ENCODE measurements around the gene NEU3. TPM values are rescaled to one million over a fixed set of nuclear protein-coding genes. Genes with fewer than 3 reads are reported as not detected.

NEU3 gene
- total and polyA plus RNA-seq, 3 donors from 2014 or later = 25.8 to 41.5 (median 29.3) TPM

- Histone ChIP-seq H3K4me1 (no peaks in the 10 kb centered on the region), H3K27me3 (no peaks in the 10 kb centered on the region), H3K27ac (no peak overlapping the region), H3K4me3 (no peak overlapping the region), H3K36me3 (ENCODE audit: low read depth, missing control alignments) (no peaks in the 10 kb centered on the region), H3K9me3 (no peaks in the 10 kb centered on the region)
- TF ChIP-seq POLR2A (IDR thresholded peaks at IDR 0.05) (no peak), CTCF (IDR thresholded peaks at IDR 0.05) (no peak)
- no peak for DNase-seq
- intact Hi-C loops (cut with DNase I; ENCODE audit: low total_unique reads) = no loop called here
Measured at GRCh38 chr11:75059299-75059698, 70.6 kb downstream of the NEU3 start.

- TF ChIP-seq POLR2A (IDR thresholded peaks at IDR 0.05) (no peak), CTCF (IDR thresholded peaks at IDR 0.05) (no peak)
- Histone ChIP-seq H3K4me3 (no peak overlapping the region), H3K27me3 (no peaks in the 10 kb centered on the region), H3K36me3 (ENCODE audit: low read depth, missing control alignments) (no peaks in the 10 kb centered on the region), H3K27ac (no peak overlapping the region), H3K4me1 (no peaks in the 10 kb centered on the region), H3K9me3 (no peaks in the 10 kb centered on the region)
- 64 to 68% methylated on average over 3 of the region's 3 CpGs for WGBS, 2 donors
- no peak for DNase-seq
- intact Hi-C loops (cut with DNase I; ENCODE audit: low total_unique reads) = no loop called here
Measured at GRCh38 chr11:75063741-75064314, 75.1 kb downstream of the NEU3 start.

DNA sequence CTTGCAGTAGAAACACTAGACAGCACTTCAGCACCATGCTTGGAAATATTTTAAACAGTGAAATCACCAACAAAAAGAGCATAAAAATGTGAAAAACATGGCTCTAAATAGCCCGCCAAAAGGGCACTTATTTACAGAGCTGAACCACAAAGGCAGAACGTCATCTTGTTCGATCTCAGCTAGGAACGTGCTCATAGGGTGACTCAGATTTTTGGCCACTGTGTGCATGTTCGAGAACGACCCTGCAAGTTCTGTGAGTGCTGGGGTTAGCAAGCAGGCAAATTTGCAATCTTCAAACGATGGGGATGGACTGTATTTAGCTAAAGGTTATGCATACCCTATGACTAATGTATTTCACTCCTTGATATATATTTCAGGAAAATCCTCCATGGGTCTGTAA is 77.3 kb downstream of the NEU3 start:
- no peaks in the 10 kb centered on the region for H3K27me3 ChIP-seq
- TF ChIP-seq CTCF (IDR thresholded peaks at IDR 0.05) = no peak
- TF ChIP-seq POLR2A (IDR thresholded peaks at IDR 0.05) = no peak
- no peak overlapping the region for H3K4me3 ChIP-seq
- intact Hi-C loops (cut with DNase I; ENCODE audit: low total_unique reads) = no loop called here
- no peaks in the 10 kb centered on the region for H3K36me3 ChIP-seq (ENCODE audit: low read depth, missing control alignments)
- 81 to 84% methylated on average over 7 of the region's 7 CpGs for WGBS, 2 donors
- DNase-seq = no peak
- H3K9me3 ChIP-seq = no peaks in the 10 kb centered on the region
- H3K4me1 ChIP-seq = no peaks in the 10 kb centered on the region
- no peak overlapping the region for H3K27ac ChIP-seq

Small RNA genes within 50 kb of the gene (small RNA-seq; reads per million reads assigned to genes)
- gene RNU6-216P = 0 reads per million in 2 donors

Other genes starting within 250 kb of the NEU3 start
- gene RNF169, start 240.1 kb upstream of the NEU3 start, total RNA-seq = 10 to 100 TPM; 19.3 to 19.4 TPM
- 7.2 TPM for gene RNF169, start 240.1 kb upstream of the NEU3 start, polyA plus RNA-seq (ENCODE audit: insufficient read depth, low read depth, low replicate concordance)
- 10 to 100 TPM; 58.4 to 74.0 TPM for gene XRRA1, start 39.8 kb upstream of the NEU3 start, total RNA-seq
- gene XRRA1, start 39.8 kb upstream of the NEU3 start, polyA plus RNA-seq (ENCODE audit: insufficient read depth, low read depth, low replicate concordance) = 137 TPM
- gene SPCS2, start 39.7 kb upstream of the NEU3 start, total RNA-seq = 10 to 100 TPM; 37.0 to 61.1 TPM
- gene SPCS2, start 39.7 kb upstream of the NEU3 start, polyA plus RNA-seq (ENCODE audit: insufficient read depth, low read depth, low replicate concordance) = 152 TPM
- gene OR2AT4, start 107.9 kb downstream of the NEU3 start, total RNA-seq = under 1 TPM; 0.94 to 0.99 TPM
- 0.04 TPM for gene OR2AT4, start 107.9 kb downstream of the NEU3 start, polyA plus RNA-seq (ENCODE audit: insufficient read depth, low read depth, low replicate concordance)
- 10 to 100 TPM; 33.2 to 46.2 TPM for gene SLCO2B1, start 162.2 kb downstream of the NEU3 start, total RNA-seq
- 18.2 TPM for gene SLCO2B1, start 162.2 kb downstream of the NEU3 start, polyA plus RNA-seq (ENCODE audit: insufficient read depth, low read depth, low replicate concordance)

All from testis (tissue), 3 donors.